ENCODE results near the gene NFKBIB.

GRCh38 chr19:38933544-38933943, 33.8 kb downstream of the NFKBIB start:
- TF ChIP-seq EZH2 (IDR thresholded peaks at IDR 0.05), result no peak
- TF ChIP-seq CTCF (IDR thresholded peaks at IDR 0.05), result no peak

Measured in neural progenitor cell (in vitro differentiated cells).